ENCODE measurements around the gene RNASEH2A. TPM values are rescaled to one million over a fixed set of nuclear protein-coding genes. Genes with fewer than 3 reads are reported as not detected.

Gene RNASEH2A
- total and polyA plus RNA-seq, 10 donors = 4.4 to 15.9 (median 11.7) TPM

DNA sequence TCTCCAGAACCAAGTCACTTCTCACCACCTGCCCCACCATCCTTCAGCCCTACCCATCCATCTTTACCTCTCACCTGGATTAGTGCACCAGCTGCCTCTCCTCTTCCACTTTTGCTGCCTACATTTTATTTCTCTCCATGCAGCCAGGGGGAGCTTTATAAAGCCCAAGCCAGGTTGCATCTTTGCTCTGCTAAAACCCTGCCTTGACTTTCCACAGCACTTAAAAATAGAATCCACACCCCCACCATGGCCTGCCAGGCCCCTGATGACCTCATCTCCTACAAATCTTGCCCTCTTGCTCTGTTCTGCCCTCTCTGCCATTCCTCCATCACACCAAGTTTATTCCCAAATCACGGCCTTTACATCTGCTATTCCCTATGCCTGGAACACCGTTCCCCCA is 32.8 kb upstream of the RNASEH2A start:
- 89 to 94% (median 90%) methylated on average over 2 of the region's 2 CpGs for WGBS, 5 donors
- intact Hi-C loops (cut with DNase I; ENCODE audit: low total_unique reads) = loop anchor here (5.0 kb wide), 1 partner anchor 34 kb away; the partner anchor contains the start of gene RNASEH2A
- peaks cover 13 to 35% (median 30%) of the 10 kb centered on the region in 6 donors for H3K4me1 ChIP-seq
- no peak for TF ChIP-seq POLR2AphosphoS5 (IDR thresholded peaks at IDR 0.05)
- TF ChIP-seq, protein P1, sequence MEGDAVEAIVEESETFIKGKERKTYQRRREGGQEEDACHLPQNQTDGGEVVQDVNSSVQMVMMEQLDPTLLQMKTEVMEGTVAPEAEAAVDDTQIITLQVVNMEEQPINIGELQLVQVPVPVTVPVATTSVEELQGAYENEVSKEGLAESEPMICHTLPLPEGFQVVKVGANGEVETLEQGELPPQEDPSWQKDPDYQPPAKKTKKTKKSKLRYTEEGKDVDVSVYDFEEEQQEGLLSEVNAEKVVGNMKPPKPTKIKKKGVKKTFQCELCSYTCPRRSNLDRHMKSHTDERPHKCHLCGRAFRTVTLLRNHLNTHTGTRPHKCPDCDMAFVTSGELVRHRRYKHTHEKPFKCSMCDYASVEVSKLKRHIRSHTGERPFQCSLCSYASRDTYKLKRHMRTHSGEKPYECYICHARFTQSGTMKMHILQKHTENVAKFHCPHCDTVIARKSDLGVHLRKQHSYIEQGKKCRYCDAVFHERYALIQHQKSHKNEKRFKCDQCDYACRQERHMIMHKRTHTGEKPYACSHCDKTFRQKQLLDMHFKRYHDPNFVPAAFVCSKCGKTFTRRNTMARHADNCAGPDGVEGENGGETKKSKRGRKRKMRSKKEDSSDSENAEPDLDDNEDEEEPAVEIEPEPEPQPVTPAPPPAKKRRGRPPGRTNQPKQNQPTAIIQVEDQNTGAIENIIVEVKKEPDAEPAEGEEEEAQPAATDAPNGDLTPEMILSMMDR (IDR thresholded peaks at IDR 0.05 in 8 of 11, conservative IDR thresholded peaks at IDR 0.05 in 3 of 11) = peak in 1 of 11 experiments; percentile 17
- no peaks in the 10 kb centered on the region for H3K27me3 ChIP-seq (replicated peaks in 1 of 7)
- no peak overlapping the region for H3K4me3 ChIP-seq
- H3K27ac ChIP-seq = no peak overlapping the region
- no peaks in the 10 kb centered on the region for H3K9me3 ChIP-seq
- DNase-seq = no peak
- peaks cover 0 to 11% (median 0%) of the 10 kb centered on the region in 6 donors for H3K36me3 ChIP-seq

DNA sequence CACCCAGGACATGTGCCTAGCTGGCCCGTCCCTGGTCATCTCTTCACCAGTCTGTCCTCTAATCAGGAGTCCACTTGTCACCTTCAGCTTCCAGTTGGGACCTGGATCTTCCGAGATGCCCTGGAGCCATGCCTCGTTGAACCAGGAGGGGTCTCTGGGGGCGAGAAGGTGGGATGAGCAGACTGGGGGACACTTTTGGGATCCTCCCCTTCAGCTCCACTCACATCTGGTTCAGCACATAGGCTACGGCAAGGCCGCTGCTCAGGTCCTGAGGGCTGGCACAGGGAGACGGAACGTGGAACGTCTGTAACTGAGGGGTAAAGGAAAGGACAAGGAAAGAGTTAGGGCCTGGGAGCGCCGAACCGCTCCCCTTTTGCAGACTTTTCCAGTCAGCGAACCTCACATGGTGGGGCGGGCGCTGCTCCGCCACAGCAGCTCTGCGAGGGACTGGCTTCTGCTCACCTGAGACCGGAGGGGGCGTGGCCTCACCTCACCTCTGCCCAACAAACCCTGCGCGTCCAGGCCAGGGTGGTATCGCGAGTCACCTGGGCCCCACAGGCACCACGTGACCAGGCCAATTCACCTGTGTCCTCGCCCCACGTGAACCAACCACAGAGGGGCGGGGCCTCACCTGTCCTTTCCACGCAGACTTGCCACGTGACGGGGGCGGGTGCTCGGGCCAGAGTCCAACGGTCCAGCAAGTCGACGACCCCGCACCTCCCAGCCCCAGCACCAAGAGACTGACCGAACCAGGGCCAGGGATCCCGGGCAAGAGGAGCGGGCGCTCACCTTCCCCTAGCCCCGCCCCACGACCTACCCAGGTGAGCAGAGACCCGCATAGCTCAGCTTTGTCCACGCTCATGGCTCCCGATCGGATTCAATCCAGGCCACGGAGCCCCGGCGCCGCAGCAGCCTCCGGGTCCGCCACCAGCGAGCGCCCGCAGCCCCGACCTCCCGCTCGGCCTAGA is 31.5 kb upstream of the RNASEH2A start, which contains the start of gene HOOK2:
Gene HOOK2, minus strand, starts transcription at position 965 of the 968 bp plus-strand sequence. Its CDS starts 103 bp downstream, at position 862.
- Histone ChIP-seq H3K4me1 (peaks cover 23 to 48% (median 43%) of the 10 kb centered on the region in 6 donors), H3K9me3 (no peaks in the 10 kb centered on the region), H3K27me3 (replicated peaks in 1 of 7) (no peaks in the 10 kb centered on the region), H3K27ac (peak within 1 kb of the TSS; percentile 72 to 98 (median 76)), H3K36me3 (peaks cover 0 to 5% (median 0%) of the 10 kb centered on the region in 6 donors), H3K4me3 (peak within 1 kb of the TSS; percentile 53 to 76 (median 62))
- DNase-seq = peak; percentile 93
- intact Hi-C loops (cut with DNase I; ENCODE audit: low total_unique reads) = loop anchor here (5.0 kb wide), 1 partner anchor 32 kb away; the partner anchor contains the start of gene RNASEH2A
- TF ChIP-seq POLR2A (IDR thresholded peaks at IDR 0.05) (no peak), POLR2AphosphoS5 (IDR thresholded peaks at IDR 0.05) (no peak)
- TF ChIP-seq, protein P1 (IDR thresholded peaks at IDR 0.05 in 8 of 11, conservative IDR thresholded peaks at IDR 0.05 in 3 of 11) = no peak
- 23 to 40% (median 24%) methylated on average over 25 to 58 of the region's 58 CpGs for WGBS, 5 donors

DNA sequence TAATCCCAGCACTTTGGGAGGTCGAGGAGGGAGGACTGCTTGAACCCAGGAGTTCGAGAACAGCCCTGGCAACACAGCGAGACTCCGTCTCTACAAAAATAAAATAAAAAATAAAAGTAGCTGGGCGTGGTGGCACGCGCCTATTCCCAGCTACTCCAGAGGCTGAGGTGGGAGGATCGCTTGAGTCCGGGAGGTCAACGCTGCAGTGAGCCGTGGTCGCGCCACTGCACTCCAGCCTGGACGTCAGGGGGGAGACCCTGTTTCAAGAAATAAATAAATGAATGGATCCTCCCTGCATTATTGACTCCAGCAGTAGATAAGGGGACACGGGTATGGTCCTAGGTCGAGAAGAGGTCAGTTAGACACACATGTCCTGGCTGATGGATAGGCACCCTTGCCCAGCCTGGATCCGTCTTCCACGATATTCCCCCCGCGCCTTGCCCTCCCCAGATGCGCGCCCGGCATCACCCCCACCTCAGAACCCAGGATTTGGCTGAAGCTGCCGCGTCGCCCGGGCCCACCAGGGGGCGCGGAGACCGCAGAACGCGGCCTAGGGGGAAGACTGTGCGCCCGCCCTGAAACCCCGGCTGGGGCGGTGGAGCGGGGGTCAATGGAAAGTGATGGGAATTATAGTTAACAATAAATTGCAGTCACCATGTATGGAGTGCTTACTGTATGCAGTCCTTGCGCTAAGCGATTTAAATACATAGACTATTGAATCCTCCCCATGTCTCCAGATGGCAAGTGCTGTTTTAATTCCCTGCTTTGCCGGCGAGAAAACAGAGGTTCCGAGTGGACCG is 29.0 kb upstream of the RNASEH2A start:
- DNase-seq = peak; percentile 96
- Histone ChIP-seq H3K4me3 (peak overlapping the region; percentile 31 to 79 (median 56)), H3K4me1 (peaks cover 32 to 70% (median 60%) of the 10 kb centered on the region in 6 donors), H3K36me3 (no peaks in the 10 kb centered on the region), H3K27ac (peak overlapping the region; percentile 79 to 98 (median 96)), H3K27me3 (replicated peaks in 1 of 7) (no peaks in the 10 kb centered on the region), H3K9me3 (no peaks in the 10 kb centered on the region)
- 11 to 13% (median 12%) methylated on average over 42 to 43 of the region's 43 CpGs for WGBS, 5 donors
- TF ChIP-seq POLR2A (IDR thresholded peaks at IDR 0.05) = no peak
- TF ChIP-seq, protein P1 (IDR thresholded peaks at IDR 0.05 in 8 of 11, conservative IDR thresholded peaks at IDR 0.05 in 3 of 11) = peak; percentile 88 to 98 (median 97)
- peak; percentile 64 to 89 (median 72) for TF ChIP-seq POLR2AphosphoS5 (IDR thresholded peaks at IDR 0.05)
- intact Hi-C loops (cut with DNase I; ENCODE audit: low total_unique reads) = no loop called here
